GM18507 (cell line): ENCODE data around the gene P2RY14.

ENCODE experiments used
- DNase-seq: peaks from one replicate; pipeline ENCODE4 v3.0.0; 2011; ENCODE audit warnings: low read depth; ENCODE audit not compliant: insufficient read length; ENCODE audit errors: extremely low spot score
- FAIRE-seq: peaks from 2 replicates; lab custom pipeline; 2011; peaks lifted over from hg19 to GRCh38; lab: Jason Lieb, UNC

The P2RY14 gene

GRCh38 chr3:151305060-151305774 is 26.9 kb upstream of the P2RY14 start:
- FAIRE-seq (no peak), DNase-seq (no peak)

GRCh38 chr3:151303751-151304150 is 25.4 kb upstream of the P2RY14 start:
- no peak for FAIRE-seq
- no peak for DNase-seq

- FAIRE-seq: no peak
- DNase-seq: no peak
These were observed 23.4 kb upstream of the P2RY14 start for GRCh38 chr3:151301787-151302186.

- FAIRE-seq (no peak), DNase-seq (no peak)
These were observed 22.2 kb upstream of the P2RY14 start for GRCh38 chr3:151300539-151300938.

- no peak for FAIRE-seq
These were observed 20.7 kb upstream of the P2RY14 start for GRCh38 chr3:151299006-151299405.

GRCh38 chr3:151297429-151297828 is 19.1 kb upstream of the P2RY14 start:
- no peak for DNase-seq
- FAIRE-seq: no peak

More at GRCh38 chr3:151299006-151299405, 20.7 kb upstream of the P2RY14 start:
- DNase-seq: no peak

GRCh38 chr3:151296226-151296625 is 17.9 kb upstream of the P2RY14 start:
- FAIRE-seq: no peak
- no peak for DNase-seq

- no peak for FAIRE-seq
These were observed 14.8 kb upstream of the P2RY14 start for GRCh38 chr3:151293127-151293526.

GRCh38 chr3:151290673-151291072 is 12.3 kb upstream of the P2RY14 start:
- FAIRE-seq: no peak
- no peak for DNase-seq

More at GRCh38 chr3:151293127-151293526, 14.8 kb upstream of the P2RY14 start:
- no peak for DNase-seq

- FAIRE-seq (no peak), DNase-seq (no peak)
These were observed 11.1 kb upstream of the P2RY14 start for GRCh38 chr3:151289445-151289844.

- DNase-seq (no peak), FAIRE-seq (no peak)
These were observed 7.6 kb upstream of the P2RY14 start for GRCh38 chr3:151285940-151286339.

GRCh38 chr3:151283907-151284461 is 5.6 kb upstream of the P2RY14 start:
- DNase-seq (no peak), FAIRE-seq (no peak)

- FAIRE-seq (no peak), DNase-seq (no peak)
These were observed 5.0 kb upstream of the P2RY14 start for GRCh38 chr3:151283387-151283786.

- DNase-seq: peak; percentile 42
- FAIRE-seq: peak; percentile 86
These were observed 4.6 kb upstream of the P2RY14 start for GRCh38 chr3:151282921-151283320.

- no peak for FAIRE-seq
- DNase-seq: no peak
These were observed 3.5 kb upstream of the P2RY14 start for GRCh38 chr3:151281671-151282324.

GRCh38 chr3:151276687-151277042 is 1.7 kb downstream of the P2RY14 start:
- DNase-seq (no peak), FAIRE-seq (peak; percentile 35)

- DNase-seq (no peak), FAIRE-seq (no peak)
These were observed 2.2 kb downstream of the P2RY14 start for GRCh38 chr3:151276038-151276686.

- no peak for DNase-seq
- FAIRE-seq: no peak
These were observed 3.3 kb downstream of the P2RY14 start for GRCh38 chr3:151275091-151275490.

GRCh38 chr3:151269631-151270030 is 8.7 kb downstream of the P2RY14 start:
- DNase-seq: no peak
- FAIRE-seq: no peak
